Esophagus squamous epithelium (tissue), 5 donors: ENCODE results near the gene PPM1L. TPM values are rescaled to one million over a fixed set of nuclear protein-coding genes. Genes with fewer than 3 reads are reported as not detected.

Experiments
- DNase-seq: peaks from one replicate; lab custom pipeline; 2025; lab: John Stamatoyannopoulos, UW
- H3K27ac ChIP-seq, 4 donors: fragments of 200-600 bp; sonication (generic); one replicate each; pipeline ENCODE4 v1.5.1; 2016 to 2019; ENCODE audit warnings: mild to moderate bottlenecking in 1 of 4
- H3K27me3 ChIP-seq, 4 donors: fragments of 200-600 bp; sonication (generic); 1 replicate in 3 of 4; 2 replicates in 1 of 4; pipeline versions ENCODE4 v1.5.1 to v1.6.0; 2017 to 2021; ENCODE audit warnings: antibody characterized with exemption in 1 of 4
- H3K36me3 ChIP-seq, 3 donors: fragments of 200-600 bp; sonication (generic); one replicate each; pipeline ENCODE4 v1.5.1; 2016 to 2019
- H3K4me1 ChIP-seq, 3 donors: fragments of 200-600 bp; sonication (generic); one replicate each; pipeline ENCODE4 v1.5.1; 2017 to 2019
- H3K4me3 ChIP-seq, 4 donors: fragments of 200-600 bp; sonication (generic); 1 replicate in 3 of 4; 2 replicates in 1 of 4; pipeline ENCODE4 v1.5.1; 2016 to 2019; ENCODE audit warnings: mild to moderate bottlenecking in 2 of 4, moderate library complexity in 1 of 4
- H3K9me3 ChIP-seq, 3 donors: fragments of 200-600 bp; sonication (generic); one replicate each; pipeline ENCODE4 v1.5.1; 2016 to 2019
- CTCF ChIP-seq, 6 experiments: fragments of 450-650 bp in 4 of 6; fragments of 200-600 bp in 2 of 6; sonication (generic) in 2 of 6; IDR thresholded peaks; one replicate each; pipeline ENCODE4 v1.5.1; 2016 to 2019; ENCODE audit warnings: antibody characterized with exemption in 6 of 6, mild to moderate bottlenecking in 4 of 6, moderate library complexity in 4 of 6
- POLR2A ChIP-seq, 4 donors: fragments of 450-650 bp; IDR thresholded peaks; one replicate each; pipeline ENCODE4 v1.6.1; 2017; ENCODE audit warnings: antibody characterized with exemption in 4 of 4, mild to moderate bottlenecking in 4 of 4, moderate library complexity in 3 of 4
- WGBS, 2 donors: methylation state at CpG; one replicate each; pipeline ENCODE4 v1.1.5; 2018; 5-methylcytosine and 5-hydroxymethylcytosine counted together
- intact Hi-C: fragments of 100-400 bp; cut with DNase I; formaldehyde crosslinking; loops from one replicate; pipeline ENCODE4 v1.15.0; 2022
- total RNA-seq, 4 donors: library from RNA; depleted of rRNA; stranded (reverse); fragments of >200 nt; gene quantifications; one replicate each; pipeline ENCODE4 v1.1.0, GENCODE V29; 2016
- donor health status: DM: yes; HTN: yes; CAD: no.

PPM1L gene
- total RNA-seq, 4 donors from 2014 or later = 9.1 to 18.1 (median 12.1) TPM

DNA sequence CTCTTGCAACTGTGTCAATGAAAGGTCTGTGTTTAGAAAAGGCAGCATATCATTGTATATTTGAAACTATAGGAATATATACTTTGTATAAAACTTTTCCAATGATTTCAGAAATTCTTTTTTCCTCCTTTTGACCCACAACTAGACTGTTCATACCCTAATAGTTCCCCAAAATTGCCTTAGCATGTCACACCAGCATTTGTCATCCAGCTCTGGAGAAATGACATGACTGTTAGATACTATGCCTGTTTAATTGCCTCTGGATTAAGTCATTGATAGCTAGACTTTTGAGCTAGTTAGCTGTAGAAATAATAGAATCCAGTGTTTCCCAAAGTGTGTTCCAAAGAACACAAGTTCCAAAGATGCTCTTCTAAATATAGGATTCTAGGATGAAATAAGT, 316.7 kb downstream of the PPM1L start:
- no peaks in the 10 kb centered on the region for H3K9me3 ChIP-seq
- intact Hi-C loops = no loop called here
- no peak for TF ChIP-seq POLR2A (IDR thresholded peaks at IDR 0.05)
- no peak for TF ChIP-seq CTCF (IDR thresholded peaks at IDR 0.05)
- H3K4me3 ChIP-seq = no peak overlapping the region
- no peak overlapping the region for H3K27ac ChIP-seq
- DNase-seq = no peak
- peaks cover 14 to 34% (median 19%) of the 10 kb centered on the region in 3 donors for H3K4me1 ChIP-seq
- no peaks in the 10 kb centered on the region for H3K27me3 ChIP-seq
- H3K36me3 ChIP-seq = peaks cover 0 to 13% (median 0%) of the 10 kb centered on the region in 3 donors

DNA sequence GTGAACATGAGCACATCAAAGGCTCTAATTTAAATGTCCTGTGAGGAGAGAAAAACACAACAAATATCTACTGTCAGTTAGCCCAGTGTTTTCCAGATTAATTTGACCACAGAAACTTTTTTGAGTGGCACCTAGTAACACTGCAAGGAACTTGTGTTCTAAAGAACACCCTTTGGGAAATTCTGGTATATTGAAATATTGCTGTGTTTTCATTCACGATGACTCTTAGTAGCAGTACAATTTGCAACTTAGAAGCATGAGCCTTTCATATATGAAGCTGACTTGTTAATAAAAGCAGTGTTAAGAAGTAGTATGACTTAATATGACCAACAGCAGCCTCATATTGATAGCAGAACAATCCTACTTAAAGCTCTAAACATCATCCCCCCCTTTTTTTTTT, 317.1 kb downstream of the PPM1L start:
- intact Hi-C loops = no loop called here
- Histone ChIP-seq H3K4me1 (peaks cover 14 to 29% (median 19%) of the 10 kb centered on the region in 3 donors), H3K36me3 (peaks cover 0 to 13% (median 0%) of the 10 kb centered on the region in 3 donors), H3K27ac (no peak overlapping the region), H3K27me3 (no peaks in the 10 kb centered on the region), H3K9me3 (no peaks in the 10 kb centered on the region), H3K4me3 (no peak overlapping the region)
- TF ChIP-seq CTCF (IDR thresholded peaks at IDR 0.05) (no peak), POLR2A (IDR thresholded peaks at IDR 0.05) (no peak)
- 93 to 100% methylated on average over 1 of the region's 1 CpG for WGBS, 2 donors
- no peak for DNase-seq

GRCh38 chr3:161081633-161082032, 325.6 kb downstream of the PPM1L start:
- Histone ChIP-seq H3K27ac (no peak overlapping the region), H3K4me3 (no peak overlapping the region), H3K27me3 (no peaks in the 10 kb centered on the region), H3K4me1 (no peaks in the 10 kb centered on the region), H3K36me3 (peaks cover 0 to 16% (median 0%) of the 10 kb centered on the region in 3 donors), H3K9me3 (no peaks in the 10 kb centered on the region)
- intact Hi-C loops = no loop called here
- TF ChIP-seq POLR2A (IDR thresholded peaks at IDR 0.05) = no peak
- no peak for TF ChIP-seq CTCF (IDR thresholded peaks at IDR 0.05)
- DNase-seq = no peak
- 24 to 49% methylated on average over 4 of the region's 4 CpGs for WGBS, 2 donors

DNA sequence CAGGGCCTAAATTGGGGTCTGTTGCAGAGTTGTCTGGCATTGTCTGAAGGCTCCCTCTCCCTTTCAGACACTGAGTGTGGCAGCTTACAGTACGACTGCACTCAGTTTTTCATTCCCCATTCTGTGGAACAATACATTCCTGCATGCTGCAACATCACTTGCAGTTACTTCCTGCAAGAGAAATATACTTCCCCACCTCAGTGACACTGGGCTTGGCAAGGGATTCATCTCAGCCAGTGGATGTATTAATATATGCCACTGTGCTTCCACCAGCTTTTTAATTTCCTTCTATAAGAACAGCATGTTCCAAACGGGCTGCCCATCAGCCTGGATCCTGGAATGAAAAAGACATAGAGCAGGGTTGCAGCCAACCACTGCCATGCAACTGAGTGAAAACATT, 326.0 kb downstream of the PPM1L start:
- H3K4me1 ChIP-seq = no peaks in the 10 kb centered on the region
- H3K27me3 ChIP-seq = no peaks in the 10 kb centered on the region
- intact Hi-C loops = no loop called here
- no peak for DNase-seq
- H3K36me3 ChIP-seq = peaks cover 0 to 17% (median 0%) of the 10 kb centered on the region in 3 donors
- no peaks in the 10 kb centered on the region for H3K9me3 ChIP-seq
- TF ChIP-seq CTCF (IDR thresholded peaks at IDR 0.05) (no peak), POLR2A (IDR thresholded peaks at IDR 0.05) (no peak)
- H3K27ac ChIP-seq = no peak overlapping the region
- no peak overlapping the region for H3K4me3 ChIP-seq
- WGBS, 2 donors = 29 to 35% methylated on average over 2 of the region's 2 CpGs

GRCh38 chr3:161083131-161083530, 327.1 kb downstream of the PPM1L start:
- Histone ChIP-seq H3K9me3 (no peaks in the 10 kb centered on the region), H3K27ac (no peak overlapping the region), H3K36me3 (peaks cover 0 to 26% (median 0%) of the 10 kb centered on the region in 3 donors), H3K27me3 (no peaks in the 10 kb centered on the region), H3K4me1 (no peaks in the 10 kb centered on the region), H3K4me3 (no peak overlapping the region)
- TF ChIP-seq POLR2A (IDR thresholded peaks at IDR 0.05) = no peak
- no peak for TF ChIP-seq CTCF (IDR thresholded peaks at IDR 0.05)
- intact Hi-C loops = no loop called here
- DNase-seq = no peak
- WGBS, 2 donors = 95 to 96% methylated on average over 1 of the region's 1 CpG
